ENCODE results near the gene ATXN2L. TPM values are rescaled to one million over a fixed set of nuclear protein-coding genes. Genes with fewer than 3 reads are reported as not detected.
"Not testable (repeated sequence)": the region's sequence is repeated elsewhere in the genome, so short reads cannot be mapped to it uniquely, and the experiment has no call there.

ATXN2L gene
- total RNA-seq, 1 donor from 2014 or later = 21.4 TPM

DNA sequence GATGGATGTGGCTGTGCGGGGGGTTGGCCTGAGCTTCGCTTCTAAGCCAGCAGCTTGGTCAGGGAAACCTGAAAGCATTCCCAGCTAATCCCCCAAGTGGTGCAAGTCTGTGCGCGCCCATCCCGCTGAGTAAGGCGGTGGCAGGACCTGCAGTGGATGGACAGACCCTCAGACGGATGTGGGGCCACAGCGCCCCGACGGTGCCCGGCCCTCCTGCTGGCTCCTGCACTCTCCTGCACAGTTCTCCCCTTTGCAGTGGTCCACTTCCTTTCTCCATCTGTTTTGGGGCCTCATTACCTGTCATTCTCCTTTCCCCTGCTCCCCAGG lies 57.8 kb downstream of the ATXN2L start:
- Histone ChIP-seq H3K9ac (no peak overlapping the region), H3K9me3 (ENCODE audit: low read depth) (no peaks in the 10 kb centered on the region), H3K27ac (no peak overlapping the region), H3K4me1 (peaks cover 21% of the 10 kb centered on the region), H3K4me2 (peak overlapping the region; percentile 100), H3F3A (ENCODE audit: low read depth) (peaks cover 41% of the 10 kb centered on the region), H3K36me3 (no peaks in the 10 kb centered on the region), H3K4me3 (peak overlapping the region; percentile 95), H3K79me2 (ENCODE audit: low read depth) (peaks cover 10% of the 10 kb centered on the region), H4K20me1 (ENCODE audit: low read depth) (peaks cover 4% of the 10 kb centered on the region), H2AFZ (replicated peaks) (peak overlapping the region; percentile 97), H3K27me3 (peaks cover 5% of the 10 kb centered on the region)
- Mint-ChIP-seq H3K4me1 (peaks cover 54% of the 10 kb centered on the region), H3K9me3 (no peaks in the 10 kb centered on the region), H3K36me3 (no peaks in the 10 kb centered on the region), H3K4me3 (peak overlapping the region; percentile 80), H3K27me3 (ENCODE audit: insufficient read depth, low read depth) (peaks cover 10% of the 10 kb centered on the region), H3K27ac (peak overlapping the region; percentile 89)
- TF ChIP-seq EZH2phosphoT487 (IDR thresholded peaks at IDR 0.05) (no peak), EZH2 (IDR thresholded peaks at IDR 0.05) (no peak)
- TF ChIP-seq, protein P1, sequence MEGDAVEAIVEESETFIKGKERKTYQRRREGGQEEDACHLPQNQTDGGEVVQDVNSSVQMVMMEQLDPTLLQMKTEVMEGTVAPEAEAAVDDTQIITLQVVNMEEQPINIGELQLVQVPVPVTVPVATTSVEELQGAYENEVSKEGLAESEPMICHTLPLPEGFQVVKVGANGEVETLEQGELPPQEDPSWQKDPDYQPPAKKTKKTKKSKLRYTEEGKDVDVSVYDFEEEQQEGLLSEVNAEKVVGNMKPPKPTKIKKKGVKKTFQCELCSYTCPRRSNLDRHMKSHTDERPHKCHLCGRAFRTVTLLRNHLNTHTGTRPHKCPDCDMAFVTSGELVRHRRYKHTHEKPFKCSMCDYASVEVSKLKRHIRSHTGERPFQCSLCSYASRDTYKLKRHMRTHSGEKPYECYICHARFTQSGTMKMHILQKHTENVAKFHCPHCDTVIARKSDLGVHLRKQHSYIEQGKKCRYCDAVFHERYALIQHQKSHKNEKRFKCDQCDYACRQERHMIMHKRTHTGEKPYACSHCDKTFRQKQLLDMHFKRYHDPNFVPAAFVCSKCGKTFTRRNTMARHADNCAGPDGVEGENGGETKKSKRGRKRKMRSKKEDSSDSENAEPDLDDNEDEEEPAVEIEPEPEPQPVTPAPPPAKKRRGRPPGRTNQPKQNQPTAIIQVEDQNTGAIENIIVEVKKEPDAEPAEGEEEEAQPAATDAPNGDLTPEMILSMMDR (IDR thresholded peaks at IDR 0.05) = no peak
- no peak for DNase-seq (ENCODE audit: low spot score)

DNA sequence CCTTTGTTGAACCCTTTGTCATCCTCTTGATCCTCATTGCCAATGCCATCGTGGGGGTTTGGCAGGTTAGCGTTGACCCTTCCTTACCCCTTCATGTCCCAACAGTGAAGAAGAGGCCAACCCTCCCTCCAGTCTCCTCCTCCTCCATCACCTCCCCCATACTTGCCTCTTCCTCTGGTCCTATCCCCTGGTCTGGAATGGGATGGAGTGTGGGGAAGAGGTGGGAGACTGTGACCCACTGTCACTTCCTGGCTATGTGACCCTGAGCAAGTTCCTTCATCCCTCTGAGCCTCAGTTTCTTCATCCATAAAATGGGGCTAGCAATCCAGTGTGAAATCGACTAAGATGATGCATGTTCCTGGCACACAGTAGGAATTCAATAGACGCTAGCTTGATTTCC lies 58.2 kb downstream of the ATXN2L start:
- H3K4me3 Mint-ChIP-seq = peak overlapping the region; percentile 80
- peaks cover 21% of the 10 kb centered on the region for H3K4me1 ChIP-seq
- no peaks in the 10 kb centered on the region for H3K36me3 Mint-ChIP-seq
- H3K9me3 Mint-ChIP-seq = no peaks in the 10 kb centered on the region
- peak overlapping the region; percentile 100 for H3K4me2 ChIP-seq
- H3K27me3 ChIP-seq = peaks cover 5% of the 10 kb centered on the region
- peaks cover 37% of the 10 kb centered on the region for H3F3A ChIP-seq (ENCODE audit: low read depth)
- peaks cover 10% of the 10 kb centered on the region for H3K27me3 Mint-ChIP-seq (ENCODE audit: insufficient read depth, low read depth)
- no peak overlapping the region for H3K4me3 ChIP-seq
- TF ChIP-seq EZH2 (IDR thresholded peaks at IDR 0.05) = no peak
- TF ChIP-seq, protein P1 (IDR thresholded peaks at IDR 0.05) = no peak
- TF ChIP-seq EZH2phosphoT487 (IDR thresholded peaks at IDR 0.05) = no peak
- H3K79me2 ChIP-seq (ENCODE audit: low read depth) = peaks cover 10% of the 10 kb centered on the region
- H3K9ac ChIP-seq = no peak overlapping the region
- H3K27ac ChIP-seq = no peak overlapping the region
- no peak overlapping the region for H2AFZ ChIP-seq (replicated peaks)
- no peaks in the 10 kb centered on the region for H3K36me3 ChIP-seq
- DNase-seq (ENCODE audit: low spot score) = no peak
- H3K4me1 Mint-ChIP-seq = peaks cover 54% of the 10 kb centered on the region
- no peaks in the 10 kb centered on the region for H3K9me3 ChIP-seq (ENCODE audit: low read depth)
- H4K20me1 ChIP-seq (ENCODE audit: low read depth) = peaks cover 4% of the 10 kb centered on the region
- peak overlapping the region; percentile 89 for H3K27ac Mint-ChIP-seq

DNA sequence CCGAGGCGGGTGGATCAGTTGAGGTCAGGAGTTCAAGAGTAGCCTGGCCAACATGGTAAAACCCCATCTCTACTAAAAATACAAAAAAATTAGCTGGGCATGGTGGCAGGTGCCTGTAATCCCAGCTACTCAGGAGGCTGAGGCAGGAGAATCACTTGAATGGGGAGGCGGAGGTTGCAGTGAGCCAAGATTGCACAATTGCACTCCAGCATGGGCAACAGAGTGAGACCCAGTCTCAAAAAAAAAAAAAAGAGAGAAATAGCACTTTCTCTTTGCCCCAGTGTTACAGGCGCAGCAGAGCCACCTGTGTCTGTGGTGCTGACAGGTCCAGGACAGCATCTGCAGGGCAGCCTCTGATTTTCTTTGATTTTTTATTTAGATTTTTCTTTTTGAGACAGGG lies 58.8 kb downstream of the ATXN2L start:
- H3K36me3 ChIP-seq; H3K4me2 ChIP-seq; H3K9ac ChIP-seq; H3K27ac ChIP-seq; DNase-seq (ENCODE audit: low spot score); H3K27me3 ChIP-seq; H3K9me3 ChIP-seq (ENCODE audit: low read depth); H3K9me3 Mint-ChIP-seq; H3K36me3 Mint-ChIP-seq; H3K4me3 ChIP-seq; H4K20me1 ChIP-seq (ENCODE audit: low read depth); H2AFZ ChIP-seq (replicated peaks); H3K27ac Mint-ChIP-seq: not testable (repeated sequence)
- Histone ChIP-seq H3K79me2 (ENCODE audit: low read depth) (peaks cover 10% of the 10 kb centered on the region), H3K4me1 (peaks cover 21% of the 10 kb centered on the region), H3F3A (ENCODE audit: low read depth) (peaks cover 34% of the 10 kb centered on the region)
- Mint-ChIP-seq H3K4me3 (peak overlapping the region; percentile 80), H3K4me1 (peaks cover 53% of the 10 kb centered on the region), H3K27me3 (ENCODE audit: insufficient read depth, low read depth) (peaks cover 10% of the 10 kb centered on the region)

DNA sequence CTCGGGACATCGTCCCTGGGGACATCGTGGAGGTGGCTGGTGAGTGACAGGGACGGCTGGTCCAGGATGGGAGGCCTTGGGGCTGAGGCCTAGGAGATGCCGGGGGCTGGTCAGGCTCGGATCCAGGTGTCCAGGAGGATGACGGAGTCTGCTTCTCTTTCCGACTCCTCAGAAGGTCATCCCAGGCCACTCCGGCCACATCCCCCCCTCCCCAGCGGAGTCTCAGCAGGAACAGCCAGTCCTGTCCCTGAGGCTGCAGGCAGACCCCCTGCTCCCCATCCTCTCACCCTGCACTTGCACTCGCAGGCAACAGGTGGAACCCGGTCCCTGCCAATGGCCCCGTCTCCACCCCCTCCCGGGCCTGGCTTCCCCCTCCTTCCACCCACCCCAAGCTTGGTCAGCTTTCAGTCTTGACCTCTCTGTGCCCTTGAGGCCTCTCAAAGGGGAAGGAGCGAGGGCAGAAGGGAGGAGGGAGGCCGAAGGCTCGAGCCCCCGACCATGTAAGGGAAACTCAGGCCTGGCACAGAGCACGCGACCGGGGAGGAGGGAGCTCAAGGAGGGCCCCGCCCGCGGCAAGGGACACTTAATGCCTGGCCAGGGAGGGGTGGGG lies 59.9 kb downstream of the ATXN2L start:
- Mint-ChIP-seq H3K4me1 (peaks cover 46% of the 10 kb centered on the region), H3K27ac (peak overlapping the region; percentile 92), H3K36me3 (no peaks in the 10 kb centered on the region), H3K9me3 (no peaks in the 10 kb centered on the region), H3K27me3 (ENCODE audit: insufficient read depth, low read depth) (peaks cover 12% of the 10 kb centered on the region), H3K4me3 (peak overlapping the region; percentile 75)
- Histone ChIP-seq H3K9me3 (ENCODE audit: low read depth) (no peaks in the 10 kb centered on the region), H3K4me3 (no peak overlapping the region), H3K79me2 (ENCODE audit: low read depth) (peaks cover 10% of the 10 kb centered on the region), H4K20me1 (ENCODE audit: low read depth) (no peaks in the 10 kb centered on the region), H2AFZ (replicated peaks) (no peak overlapping the region), H3K27ac (no peak overlapping the region), H3F3A (ENCODE audit: low read depth) (peaks cover 23% of the 10 kb centered on the region), H3K4me2 (no peak overlapping the region), H3K36me3 (no peaks in the 10 kb centered on the region), H3K9ac (no peak overlapping the region), H3K27me3 (peaks cover 5% of the 10 kb centered on the region), H3K4me1 (peaks cover 21% of the 10 kb centered on the region)
- DNase-seq (ENCODE audit: low spot score) = no peak
- no peak for TF ChIP-seq EZH2phosphoT487 (IDR thresholded peaks at IDR 0.05)
- TF ChIP-seq, protein P1 (IDR thresholded peaks at IDR 0.05) = no peak
- no peak for TF ChIP-seq EZH2 (IDR thresholded peaks at IDR 0.05)

All from neural progenitor cell (in vitro differentiated cells).